OCI-LY1 (cell line): ENCODE results near the gene THRSP.

Source experiments
- H2AFZ ChIP-seq: fragments of 200-600 bp; sonication (generic), shearing (Covaris generic); 2 replicates; pipeline ENCODE4 v1.6.0; 2014; ENCODE audit warnings: antibody characterized with exemption, mild to moderate bottlenecking, low read length
- H3F3A ChIP-seq: fragments of 200-600 bp; sonication (generic), shearing (Covaris generic); 2 replicates; pipeline ENCODE4 v1.6.0; 2014; ENCODE audit warnings: mild to moderate bottlenecking, antibody characterized with exemption, low read length, moderate library complexity; ENCODE audit not compliant: insufficient read depth
- H3K27ac ChIP-seq: fragments of 200-600 bp; sonication (generic); 2 replicates; pipeline ENCODE4 v1.5.1; 2014; ENCODE audit warnings: low read length, mixed run types, mild to moderate bottlenecking, low read depth; ENCODE audit not compliant: poor library complexity, severe bottlenecking
- H3K27me3 ChIP-seq: fragments of 200-600 bp; sonication (generic); 2 replicates; pipeline ENCODE4 v1.6.0; 2014; ENCODE audit warnings: antibody characterized with exemption, mild to moderate bottlenecking, low read length, moderate library complexity; ENCODE audit not compliant: insufficient read depth
- H3K36me3 ChIP-seq: fragments of 200-600 bp; sonication (generic); 2 replicates; pipeline ENCODE4 v1.6.1; 2014; ENCODE audit warnings: mild to moderate bottlenecking, antibody characterized with exemption, low read length, moderate library complexity, mixed read lengths; ENCODE audit not compliant: insufficient read depth
- H3K4me1 ChIP-seq: fragments of 200-600 bp; sonication (generic); 2 replicates; pipeline ENCODE4 v1.5.1; 2014; ENCODE audit warnings: mild to moderate bottlenecking, low read length, moderate library complexity; ENCODE audit not compliant: insufficient read depth, severe bottlenecking
- H3K4me2 ChIP-seq: fragments of 200-600 bp; sonication (generic), shearing (Covaris generic); 2 replicates; pipeline ENCODE4 v1.6.1; 2014; ENCODE audit warnings: low read length
- H3K4me3 ChIP-seq: fragments of 200-600 bp; sonication (generic); 2 replicates; pipeline ENCODE4 v1.5.1; 2014; ENCODE audit warnings: low read length, low read depth, mild to moderate bottlenecking, mixed read lengths; ENCODE audit not compliant: poor library complexity, severe bottlenecking
- H3K79me2 ChIP-seq: fragments of 200-600 bp; shearing (Covaris generic); 2 replicates; pipeline ENCODE4 v1.6.1; 2016; ENCODE audit warnings: mixed run types, low read length, mixed read lengths; ENCODE audit not compliant: insufficient read depth
- H3K9ac ChIP-seq: fragments of 200-600 bp; sonication (generic), shearing (Covaris generic); 2 replicates; pipeline ENCODE4 v1.6.1; 2014; ENCODE audit warnings: mild to moderate bottlenecking, low read length, mixed read lengths
- H3K9me2 ChIP-seq: fragments of 200-600 bp; sonication (generic), shearing (Covaris generic); 2 replicates; pipeline ENCODE4 v1.6.1; 2014; ENCODE audit warnings: low read depth, mild to moderate bottlenecking, low read length, mixed read lengths
- H3K9me3 ChIP-seq: fragments of 200-600 bp; shearing (Covaris generic); 2 replicates; pipeline ENCODE4 v1.6.1; 2014; ENCODE audit warnings: low read length, mixed read lengths
- H4K20me1 ChIP-seq: fragments of 200-600 bp; sonication (generic), shearing (Covaris generic); 2 replicates; pipeline ENCODE4 v1.6.0; 2016; ENCODE audit warnings: mild to moderate bottlenecking, low read length; ENCODE audit not compliant: insufficient read depth
- EZH2 ChIP-seq: fragments of 200-600 bp; sonication (generic), shearing (Covaris generic); IDR thresholded peaks from 2 replicates; pipeline ENCODE4 v1.8.0; 2017; ENCODE audit warnings: borderline replicate concordance, mixed run types, mild to moderate bottlenecking, antibody characterized with exemption, low read length, moderate library complexity, mixed read lengths
- TF ChIP-seq, protein P1 (sequence below): fragments of 200-600 bp; sonication (generic), shearing (Covaris generic); IDR thresholded peaks from 2 replicates; pipeline ENCODE4 v1.5.1; 2017; ENCODE audit warnings: mild to moderate bottlenecking, antibody characterized with exemption, low read length, moderate library complexity, mixed read lengths

Gene THRSP

DNA sequence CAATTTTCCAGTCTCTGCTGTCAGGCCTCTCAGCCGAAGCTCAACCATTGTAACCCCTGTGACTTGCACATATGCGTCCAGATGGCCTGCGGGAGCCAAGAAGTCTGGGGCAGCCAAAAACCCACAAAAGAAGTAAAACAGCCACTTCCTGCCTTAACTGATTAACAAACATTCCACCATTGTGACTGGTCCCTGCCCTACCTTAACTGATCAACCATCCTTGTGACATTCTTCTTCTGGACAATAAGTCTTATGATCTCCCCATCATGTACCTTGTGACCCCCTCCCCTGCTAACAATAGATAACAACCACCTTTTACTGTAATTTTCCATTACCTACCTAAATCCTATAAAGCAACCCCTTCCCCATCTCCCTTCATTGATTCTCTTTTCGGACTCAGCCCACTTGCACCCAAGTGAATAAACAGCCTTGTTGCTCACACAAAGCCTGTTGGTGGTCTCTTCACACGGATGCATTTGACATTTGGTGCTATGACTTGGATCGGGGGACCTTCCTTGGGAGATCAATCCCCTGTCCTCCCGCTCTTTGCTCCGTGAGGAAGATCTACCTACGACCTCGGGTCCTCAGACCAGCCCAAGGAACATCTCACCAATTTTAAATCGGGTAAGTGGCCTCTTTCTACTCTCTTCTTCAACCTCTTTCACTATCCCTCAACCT is 17.3 kb downstream of the THRSP start:
- TF ChIP-seq EZH2 = no peak
- TF ChIP-seq, protein P1, sequence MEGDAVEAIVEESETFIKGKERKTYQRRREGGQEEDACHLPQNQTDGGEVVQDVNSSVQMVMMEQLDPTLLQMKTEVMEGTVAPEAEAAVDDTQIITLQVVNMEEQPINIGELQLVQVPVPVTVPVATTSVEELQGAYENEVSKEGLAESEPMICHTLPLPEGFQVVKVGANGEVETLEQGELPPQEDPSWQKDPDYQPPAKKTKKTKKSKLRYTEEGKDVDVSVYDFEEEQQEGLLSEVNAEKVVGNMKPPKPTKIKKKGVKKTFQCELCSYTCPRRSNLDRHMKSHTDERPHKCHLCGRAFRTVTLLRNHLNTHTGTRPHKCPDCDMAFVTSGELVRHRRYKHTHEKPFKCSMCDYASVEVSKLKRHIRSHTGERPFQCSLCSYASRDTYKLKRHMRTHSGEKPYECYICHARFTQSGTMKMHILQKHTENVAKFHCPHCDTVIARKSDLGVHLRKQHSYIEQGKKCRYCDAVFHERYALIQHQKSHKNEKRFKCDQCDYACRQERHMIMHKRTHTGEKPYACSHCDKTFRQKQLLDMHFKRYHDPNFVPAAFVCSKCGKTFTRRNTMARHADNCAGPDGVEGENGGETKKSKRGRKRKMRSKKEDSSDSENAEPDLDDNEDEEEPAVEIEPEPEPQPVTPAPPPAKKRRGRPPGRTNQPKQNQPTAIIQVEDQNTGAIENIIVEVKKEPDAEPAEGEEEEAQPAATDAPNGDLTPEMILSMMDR = no peak

DNA sequence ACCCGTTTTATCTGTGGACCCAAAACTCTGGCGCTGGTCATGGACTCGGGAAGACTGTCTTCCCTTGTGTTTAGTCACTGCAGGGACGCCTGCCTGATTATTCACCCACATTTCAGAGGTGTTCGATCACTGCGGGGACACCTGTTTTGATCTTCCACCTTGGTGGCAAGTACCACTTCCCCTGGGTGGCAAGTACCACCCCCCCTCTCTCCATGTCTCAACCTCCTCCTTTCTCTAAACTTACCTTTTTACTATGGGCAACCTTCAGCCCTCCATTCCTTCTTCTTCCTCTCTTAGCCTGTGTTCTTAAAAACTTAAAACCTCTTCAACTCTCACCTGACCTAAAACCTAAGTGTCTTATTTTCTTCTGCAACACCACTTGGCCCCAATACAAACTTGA is 17.9 kb downstream of the THRSP start:
- H3K27me3 ChIP-seq = no peaks in the 10 kb centered on the region
- TF ChIP-seq, protein P1 = no peak
- no peak for TF ChIP-seq EZH2
- no peak overlapping the region for H3K27ac ChIP-seq
- H4K20me1 ChIP-seq = no peaks in the 10 kb centered on the region
- peaks cover 30% of the 10 kb centered on the region for H3K4me1 ChIP-seq
- no peaks in the 10 kb centered on the region for H3K9me2 ChIP-seq
- peaks cover 3% of the 10 kb centered on the region; the same call in 1 of the 2 replicates for H3K9me3 ChIP-seq
- no peak overlapping the region; the same call in 1 of the 2 replicates for H2AFZ ChIP-seq
- H3K4me2 ChIP-seq = no peak overlapping the region
- no peak overlapping the region for H3K9ac ChIP-seq
- H3K79me2 ChIP-seq = peaks cover 29% of the 10 kb centered on the region
- H3K4me3 ChIP-seq = no peak overlapping the region
- peaks cover 6% of the 10 kb centered on the region; the same call in 1 of the 2 replicates for H3K36me3 ChIP-seq
- no peaks in the 10 kb centered on the region for H3F3A ChIP-seq

More for the DNA sequence above, 17.3 kb downstream of the THRSP start:
- Histone ChIP-seq H3K27me3 (no peaks in the 10 kb centered on the region), H4K20me1 (no peaks in the 10 kb centered on the region), H3K4me2 (no peak overlapping the region), H3K9me3 (peaks cover 3% of the 10 kb centered on the region; the same call in 1 of the 2 replicates), H3K79me2 (peaks cover 33% of the 10 kb centered on the region), H3K4me3 (no peak overlapping the region), H3K9me2 (no peaks in the 10 kb centered on the region), H3K4me1 (peaks cover 33% of the 10 kb centered on the region), H2AFZ (no peak overlapping the region), H3F3A (no peaks in the 10 kb centered on the region), H3K36me3 (peaks cover 7% of the 10 kb centered on the region; the same call in 1 of the 2 replicates), H3K9ac (no peak overlapping the region), H3K27ac (no peak overlapping the region)

DNA sequence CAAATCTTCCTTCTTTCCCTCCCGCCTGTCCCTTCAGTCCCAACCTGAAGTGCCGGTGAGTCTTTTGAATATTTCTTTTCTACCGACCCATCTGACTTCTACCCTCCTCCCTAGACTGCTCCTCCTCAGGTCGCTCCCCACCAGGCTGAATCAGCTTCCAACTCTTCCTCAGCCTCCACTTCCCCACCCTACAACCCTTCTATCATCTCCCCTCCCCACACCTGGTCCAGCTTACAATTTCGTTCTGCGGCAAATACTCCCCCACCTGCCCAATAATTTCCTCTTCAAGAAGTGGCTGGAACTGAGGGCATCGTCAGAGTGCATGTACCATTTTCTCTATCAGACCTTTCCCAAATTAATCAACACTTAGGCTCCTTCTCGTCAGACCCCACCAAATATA is 18.5 kb downstream of the THRSP start:
- no peaks in the 10 kb centered on the region for H3F3A ChIP-seq
- peaks cover 6% of the 10 kb centered on the region; the same call in 1 of the 2 replicates for H3K36me3 ChIP-seq
- H3K9ac ChIP-seq = no peak overlapping the region
- peaks cover 24% of the 10 kb centered on the region for H3K4me1 ChIP-seq
- H3K4me3 ChIP-seq = no peak overlapping the region
- no peak overlapping the region for H2AFZ ChIP-seq
- TF ChIP-seq, protein P1 = no peak
- no peak for TF ChIP-seq EZH2
- no peaks in the 10 kb centered on the region for H3K27me3 ChIP-seq
- peaks cover 3% of the 10 kb centered on the region; the same call in 1 of the 2 replicates for H3K9me3 ChIP-seq
- peaks cover 24% of the 10 kb centered on the region for H3K79me2 ChIP-seq
- no peak overlapping the region for H3K4me2 ChIP-seq
- no peak overlapping the region for H3K27ac ChIP-seq
- no peaks in the 10 kb centered on the region for H3K9me2 ChIP-seq
- H4K20me1 ChIP-seq = no peaks in the 10 kb centered on the region
